SH-SY5Y (cell line): Measurements from ENCODE around the gene PFKM.

Source experiments
- GATA2 ChIP-seq: IDR thresholded peaks from 2 replicates; pipeline ENCODE4 v1.6.1; 2011; ENCODE audit warnings: mild to moderate bottlenecking, low read depth, low read length
- GATA3 ChIP-seq: IDR thresholded peaks from 2 replicates; pipeline ENCODE4 v1.6.1; 2011; ENCODE audit warnings: low read depth, mild to moderate bottlenecking, low read length, moderate library complexity

GRCh38 chr12:48105321-48105866, 13.8 kb upstream of the PFKM start:
- TF ChIP-seq GATA2 (no peak), GATA3 (no peak)
